ENCODE results near the gene AGL.
A peak's percentile ranks its signal among the peaks of the same experiment; 100 is the strongest.
"Not testable (repeated sequence)": the region's sequence is repeated elsewhere in the genome, so short reads cannot be mapped to it uniquely, and the experiment has no call there.

The AGL gene

DNA sequence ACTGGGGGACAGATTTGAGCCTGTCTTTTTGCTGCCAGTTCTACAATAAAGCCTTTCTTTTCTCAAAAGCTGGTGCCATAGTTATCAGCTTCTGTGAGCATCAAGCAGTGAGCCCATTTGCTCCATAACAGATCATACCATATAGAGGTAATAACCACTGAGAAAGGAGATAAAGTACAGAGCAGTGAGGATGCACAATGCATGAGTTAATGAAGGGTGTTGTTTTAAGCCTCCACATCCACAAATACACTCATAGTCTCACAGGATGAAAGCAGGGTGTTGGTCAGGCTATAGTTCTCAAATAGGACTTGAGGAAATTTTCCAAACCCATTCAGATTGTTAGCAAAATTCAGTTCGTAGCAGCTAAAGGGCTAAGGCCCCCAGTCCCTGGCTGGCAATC is 94.0 kb downstream of the AGL start:
- DNase-seq, result no peak

DNA sequence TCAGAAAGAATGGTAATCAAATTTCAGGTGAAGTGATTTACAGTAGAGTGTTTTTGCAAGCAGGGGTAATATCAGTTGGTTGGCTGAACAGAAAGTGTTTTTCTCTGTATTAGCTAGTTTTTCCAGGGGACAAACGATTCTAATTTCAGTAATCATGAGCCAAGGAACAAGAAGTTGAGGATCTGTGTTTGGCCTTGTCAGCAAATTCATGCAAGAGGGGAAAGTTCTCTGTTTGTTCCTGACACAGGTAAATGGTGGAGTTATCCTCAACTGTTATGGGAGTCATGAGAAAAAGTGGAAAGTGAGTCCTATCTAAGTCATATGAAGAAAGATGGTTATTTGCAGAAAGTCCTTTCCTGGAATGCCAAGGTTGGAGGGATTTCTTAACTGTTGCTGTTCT is 95.0 kb downstream of the AGL start:
- no peak for DNase-seq

DNA sequence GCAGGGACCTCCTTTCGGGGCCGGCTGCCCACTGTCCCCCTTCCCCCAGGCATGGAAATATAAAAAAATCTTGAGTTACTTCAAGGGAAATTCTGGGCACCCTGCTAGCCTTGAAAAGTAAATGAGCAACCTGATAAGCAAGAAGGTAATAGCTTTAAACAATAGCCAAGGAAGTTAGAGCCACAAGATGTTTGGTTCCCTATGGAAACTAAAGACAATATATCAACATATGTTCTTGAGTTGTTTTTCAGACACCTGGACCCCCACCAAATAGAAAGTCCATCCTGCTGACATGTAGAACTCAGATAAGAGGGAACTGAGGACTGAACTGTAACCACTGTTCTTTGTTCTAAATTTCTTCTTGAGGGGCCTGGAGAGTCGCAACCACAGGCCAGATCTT is 100.3 kb downstream of the AGL start:
- no peak for DNase-seq

DNA sequence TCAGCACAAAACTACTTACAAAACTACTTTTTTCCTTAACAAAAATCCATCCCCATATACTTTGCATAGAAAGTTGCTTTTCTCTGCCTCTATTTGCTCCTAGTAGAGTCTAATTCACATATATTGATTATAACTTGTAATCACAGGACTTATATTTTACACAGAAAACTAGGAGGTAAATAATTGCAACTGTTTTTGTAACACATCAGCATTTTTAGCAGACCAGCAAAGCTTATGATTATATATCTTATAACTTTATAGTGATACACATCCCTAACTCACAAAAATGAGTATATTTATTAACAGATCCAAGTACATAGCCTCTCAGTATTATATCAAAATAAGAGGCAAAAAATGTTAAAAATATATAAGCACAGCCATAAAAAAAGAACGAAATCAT is 102.4 kb downstream of the AGL start:
- DNase-seq, result no peak

DNA sequence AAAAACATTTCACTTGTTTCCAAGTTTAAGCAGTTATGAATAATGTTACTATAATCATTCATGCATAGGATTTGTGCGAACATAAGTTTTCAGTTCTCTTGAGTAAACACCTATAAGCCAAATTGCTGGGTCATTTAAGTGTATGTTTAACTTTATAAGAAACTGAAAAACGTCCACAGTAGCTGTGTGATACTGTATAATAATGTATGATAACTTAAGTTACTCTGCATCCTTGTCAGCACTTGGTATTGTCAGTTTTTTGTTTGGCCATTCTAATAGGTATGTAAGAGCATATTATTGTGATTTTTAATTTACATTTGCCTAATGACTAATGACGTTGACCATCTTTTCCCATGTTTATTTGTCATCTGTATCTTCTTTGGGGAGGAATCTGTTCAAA is 105.2 kb downstream of the AGL start:
- DNase-seq, result no peak

DNA sequence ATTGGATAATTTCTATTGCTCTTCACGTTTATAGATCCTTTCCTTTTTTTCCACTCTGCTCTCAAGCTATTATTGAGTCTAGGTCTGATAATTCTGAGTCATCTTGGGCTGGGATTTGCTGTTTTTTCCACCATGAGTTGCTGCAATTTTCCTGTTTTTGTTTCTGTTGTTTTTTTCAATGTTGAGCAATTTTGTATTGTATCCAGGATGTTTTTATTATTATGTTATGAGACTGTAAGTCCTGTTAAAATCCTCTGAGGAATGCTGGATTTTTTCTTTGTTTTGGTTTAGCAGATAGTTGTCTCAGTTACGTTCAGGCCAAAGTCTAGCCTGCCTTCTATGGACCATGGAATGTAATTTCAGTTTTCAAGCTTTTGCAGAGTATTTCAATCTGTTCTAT is 106.6 kb downstream of the AGL start:
- DNase-seq, result no peak

DNA sequence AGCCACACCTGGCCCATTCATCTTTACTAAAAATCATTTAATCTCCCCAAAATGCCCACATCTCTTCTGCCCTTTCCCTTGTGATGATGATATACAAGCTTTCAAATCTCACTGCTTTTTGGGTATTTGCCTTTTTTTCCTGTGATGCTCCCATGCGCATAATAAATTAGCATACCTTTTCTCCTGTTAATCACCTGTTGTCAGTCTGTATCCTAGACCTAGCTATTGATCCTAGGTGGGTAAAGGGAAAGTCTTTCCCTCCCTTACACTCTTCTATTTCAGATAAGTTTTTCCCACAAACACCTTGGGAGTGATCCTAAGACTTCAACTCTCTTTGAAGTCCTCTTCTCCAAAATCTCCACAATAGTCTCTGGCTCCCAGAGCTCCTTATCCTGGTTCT is 107.7 kb downstream of the AGL start:
- DNase-seq, result no peak

DNA sequence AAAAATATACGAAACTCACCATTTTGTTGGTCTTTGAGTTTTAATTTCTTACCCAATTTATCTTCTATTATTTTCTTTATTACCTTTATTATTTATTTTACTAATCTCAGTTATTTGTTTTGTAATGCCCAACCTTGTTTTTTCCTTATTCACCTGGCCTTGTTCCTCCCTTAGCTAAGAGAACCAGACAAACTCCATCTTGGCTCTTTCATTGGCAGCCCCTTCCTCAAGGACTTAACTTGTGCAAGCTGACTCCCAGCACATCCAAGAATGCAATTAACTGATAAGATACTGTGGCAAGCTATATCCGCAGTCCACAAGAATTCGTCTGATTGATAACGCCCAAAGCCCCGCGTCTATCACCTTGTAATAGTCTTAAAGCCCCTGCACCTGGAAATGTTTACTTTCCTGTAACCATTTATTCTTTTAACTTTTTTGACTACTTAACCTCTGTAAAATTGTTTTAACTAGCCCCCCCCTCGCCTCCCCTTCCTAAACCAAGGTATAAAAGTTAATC is 109.1 kb downstream of the AGL start:
- not testable (repeated sequence) for DNase-seq

DNA sequence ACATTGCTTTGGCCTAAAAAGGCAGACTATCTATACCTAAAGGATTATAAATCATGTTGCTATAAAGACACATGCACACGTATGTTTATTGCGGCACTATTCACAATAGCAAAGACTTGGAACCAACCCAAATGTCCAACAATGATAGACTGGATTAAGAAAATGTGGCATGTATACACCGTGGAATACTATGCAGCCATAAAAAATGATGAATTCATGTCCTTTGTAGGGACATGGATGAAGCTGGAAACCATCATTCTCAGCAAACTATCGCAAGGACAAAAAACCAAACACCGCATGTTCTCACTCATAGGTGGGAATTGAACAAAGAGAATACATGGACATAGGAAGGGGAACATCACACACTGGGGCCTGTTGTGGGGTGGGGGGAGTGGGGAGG is 110.1 kb downstream of the AGL start:
- DNase-seq, result not testable (repeated sequence)

DNA sequence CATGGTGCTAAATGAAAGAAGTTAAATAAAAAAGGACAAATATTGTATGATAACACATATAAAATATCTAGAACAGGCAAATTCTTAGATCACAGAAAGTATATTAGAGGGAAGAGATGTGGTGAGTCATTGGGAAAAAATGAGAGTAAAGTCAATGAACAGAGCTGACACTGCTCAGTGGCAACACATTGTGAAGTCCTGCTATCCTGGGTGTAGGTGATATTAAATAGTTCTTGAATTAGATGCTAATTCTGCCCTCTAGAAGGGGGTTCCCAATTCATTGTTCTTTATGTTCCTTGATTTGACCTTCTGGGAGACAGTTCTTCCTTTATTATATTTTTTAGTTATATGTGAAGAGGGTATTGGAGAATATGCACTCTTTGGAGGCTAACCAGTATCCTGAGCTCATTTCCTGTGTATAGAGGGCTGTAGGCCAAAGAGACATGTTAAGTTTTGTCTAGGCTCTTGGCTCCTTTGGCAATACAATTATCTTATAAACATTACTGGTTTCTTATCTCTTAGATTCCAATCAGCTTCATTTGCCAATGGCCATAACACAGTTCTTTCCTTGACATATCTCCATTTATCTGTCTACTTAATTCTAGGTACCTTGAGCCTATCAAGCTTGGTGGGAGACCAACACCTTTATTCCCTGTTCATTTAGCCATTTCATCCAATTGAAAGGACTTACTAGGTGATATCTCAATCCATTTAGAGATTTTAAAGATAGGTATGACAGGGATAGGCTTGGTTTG is 113.1 kb downstream of the AGL start:
- DNase-seq, result no peak

DNA sequence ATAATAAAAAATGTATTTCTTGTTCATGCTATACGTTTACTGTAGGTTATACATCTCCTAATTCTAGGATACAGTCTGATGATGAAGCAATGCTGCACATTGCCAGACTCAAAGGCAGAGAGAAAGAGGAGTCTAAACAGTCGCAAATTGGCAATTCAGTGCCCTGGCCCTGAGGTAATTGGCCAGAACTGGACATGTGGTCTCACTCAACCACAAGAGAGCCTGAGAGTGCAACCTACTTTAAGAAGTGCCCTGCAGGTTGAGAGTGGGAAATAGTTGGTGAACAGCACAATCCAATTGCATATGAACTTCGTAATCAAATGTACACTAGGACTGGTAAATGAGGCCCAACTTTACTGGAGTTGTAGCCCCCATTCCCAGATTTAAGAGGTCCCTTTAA is 114.6 kb downstream of the AGL start:
- DNase-seq, result no peak

DNA sequence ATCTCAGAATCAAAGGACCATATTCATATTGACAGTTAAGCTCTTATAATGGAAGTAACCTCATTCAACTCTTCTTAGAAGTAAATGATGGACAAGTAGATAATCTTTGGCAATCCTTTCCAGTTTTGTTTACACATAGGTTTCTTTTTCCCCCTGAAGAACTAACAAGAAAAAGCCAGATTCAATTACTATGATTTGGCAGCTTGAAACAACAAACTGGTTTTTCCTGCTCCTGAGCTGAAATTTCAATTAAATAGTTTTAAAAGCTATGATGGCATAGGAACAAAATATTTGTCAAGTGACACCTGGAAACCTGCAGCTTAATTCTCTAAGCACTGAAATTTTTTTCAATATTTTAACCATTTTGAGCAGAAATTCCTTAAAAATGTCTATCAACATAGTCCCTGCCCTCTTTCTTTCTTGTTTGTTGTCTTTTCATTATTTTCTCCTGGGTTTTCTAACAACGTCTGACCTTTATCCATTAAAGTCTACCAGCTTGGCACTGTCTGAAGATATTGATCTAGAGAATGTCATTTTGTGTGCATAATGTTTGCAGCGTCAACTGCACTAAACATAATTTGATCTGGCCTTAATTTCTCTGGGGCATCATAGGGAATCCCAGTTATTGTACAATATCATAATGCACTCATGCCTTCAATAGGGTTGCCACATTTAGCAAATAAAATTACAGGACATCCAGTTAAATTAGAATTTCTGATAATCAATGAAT is 115.7 kb downstream of the AGL start:
- DNase-seq, result no peak

DNA sequence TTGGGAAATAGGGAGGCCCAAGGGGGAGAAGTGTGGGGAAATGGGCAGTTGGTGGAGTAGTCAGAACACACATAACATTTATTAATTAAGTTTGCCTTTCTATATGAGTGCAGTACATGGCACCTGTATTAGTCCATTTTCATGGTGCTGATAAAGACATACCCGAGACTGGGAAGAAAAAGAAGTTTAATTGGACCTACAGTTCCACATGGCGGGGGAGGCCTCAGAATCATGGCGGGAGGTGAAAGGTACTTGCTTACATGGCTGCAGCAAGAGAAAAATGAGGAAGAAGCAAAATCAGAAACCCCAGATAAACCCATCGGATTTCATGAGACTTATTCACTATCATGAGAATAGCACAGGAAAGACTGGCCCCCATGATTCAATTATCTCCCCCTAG is 118.1 kb downstream of the AGL start:
- no peak for DNase-seq

DNA sequence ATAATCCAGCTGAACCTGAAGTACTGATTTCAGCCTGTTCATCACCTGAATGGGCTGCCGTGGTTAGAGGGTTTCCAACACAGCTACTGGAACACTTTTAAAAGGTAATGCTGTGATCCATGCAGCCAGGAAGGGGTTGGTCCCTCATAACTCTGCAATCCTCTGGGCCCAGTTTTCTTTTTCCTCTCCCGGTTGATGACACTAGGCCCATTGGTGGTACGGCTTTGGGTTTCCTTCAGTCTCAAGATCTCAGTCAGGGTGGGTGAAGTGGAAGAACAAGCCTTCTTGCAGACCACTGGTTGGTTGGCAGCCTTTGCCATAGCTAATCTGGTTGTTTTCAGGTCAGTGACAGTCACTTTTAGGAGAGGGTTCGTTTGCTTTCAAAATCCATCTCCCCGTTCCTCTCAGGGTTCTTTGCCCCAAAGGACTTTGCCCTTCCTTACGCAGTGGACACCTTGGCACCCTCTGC is 119.1 kb downstream of the AGL start:
- no peak for DNase-seq

DNA sequence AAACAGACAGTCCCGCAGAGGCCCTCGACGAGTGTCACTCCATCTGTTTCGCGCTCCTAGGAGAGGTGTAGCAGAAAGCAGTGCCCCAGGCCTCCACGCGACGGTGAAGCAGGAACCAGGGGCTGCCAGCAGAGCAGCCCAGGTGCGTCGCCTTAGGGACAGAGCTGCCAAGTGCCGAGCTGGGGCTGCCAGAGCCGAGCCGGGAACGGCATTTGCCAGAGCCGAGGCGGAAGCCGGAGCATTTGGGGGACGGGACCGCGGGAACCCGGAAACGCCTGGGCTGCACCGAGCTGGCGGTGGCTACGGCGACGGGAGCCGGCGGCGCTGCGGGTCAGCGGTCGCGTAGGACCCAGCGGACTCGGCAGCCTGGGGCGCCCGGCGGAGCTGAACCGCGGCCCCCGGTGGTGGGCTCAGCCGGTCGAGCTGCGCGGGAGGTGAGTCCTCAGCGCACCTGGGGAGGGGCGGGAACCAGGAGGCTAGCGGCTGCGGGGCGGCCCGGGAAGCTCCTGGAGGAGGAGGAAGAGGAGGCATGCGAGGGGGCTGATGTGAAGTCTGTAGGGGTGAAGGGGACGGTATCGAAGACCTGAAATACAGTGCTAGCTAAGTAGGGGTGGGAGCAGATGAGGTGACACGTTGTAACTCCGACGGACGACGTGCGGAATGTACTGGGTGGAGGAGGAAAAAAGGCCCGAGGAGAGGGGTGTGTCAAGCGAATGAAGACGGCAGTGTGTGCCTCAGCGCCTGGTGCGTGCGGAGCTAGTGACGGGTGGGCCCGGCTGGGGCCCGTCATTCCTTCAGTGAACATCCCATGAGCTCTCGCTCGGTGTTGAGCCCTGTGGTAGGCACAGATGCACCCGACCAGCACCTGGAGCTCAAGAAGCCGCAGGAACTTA is 119.8 kb downstream of the AGL start, which contains the start of gene SLC35A3:
TSS of gene SLC35A3 (plus strand) at position 268 of the 893 bp plus-strand sequence. CDS start 23,559 bp downstream, outside the sequence.
- peak; percentile 81 for DNase-seq

DNA sequence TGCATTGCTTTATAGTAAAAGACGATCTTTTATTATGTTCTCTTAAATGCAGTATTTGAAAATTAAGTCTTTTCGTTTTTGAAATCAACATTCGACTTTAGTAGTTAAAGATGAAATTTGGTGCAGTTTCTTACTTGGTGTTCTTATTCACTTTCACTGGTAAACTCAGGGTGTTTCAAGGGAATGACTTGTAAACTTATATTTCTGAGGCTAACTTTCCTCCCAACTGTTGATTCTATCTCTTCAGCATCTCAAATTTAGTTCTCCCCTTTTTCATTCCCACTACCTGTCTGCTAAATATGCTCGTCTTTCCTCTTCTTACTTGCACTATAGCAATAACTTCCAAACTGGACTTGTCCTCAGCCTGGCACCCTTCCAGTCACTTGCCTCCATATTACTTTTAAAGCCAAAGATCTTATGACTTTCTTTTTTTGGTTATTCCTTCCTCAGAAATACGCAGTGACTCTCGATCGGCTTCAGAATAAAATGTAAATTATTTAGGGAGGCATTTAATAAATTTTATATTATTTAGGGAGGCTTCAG is 120.6 kb downstream of the AGL start:
- no peak for DNase-seq

DNA sequence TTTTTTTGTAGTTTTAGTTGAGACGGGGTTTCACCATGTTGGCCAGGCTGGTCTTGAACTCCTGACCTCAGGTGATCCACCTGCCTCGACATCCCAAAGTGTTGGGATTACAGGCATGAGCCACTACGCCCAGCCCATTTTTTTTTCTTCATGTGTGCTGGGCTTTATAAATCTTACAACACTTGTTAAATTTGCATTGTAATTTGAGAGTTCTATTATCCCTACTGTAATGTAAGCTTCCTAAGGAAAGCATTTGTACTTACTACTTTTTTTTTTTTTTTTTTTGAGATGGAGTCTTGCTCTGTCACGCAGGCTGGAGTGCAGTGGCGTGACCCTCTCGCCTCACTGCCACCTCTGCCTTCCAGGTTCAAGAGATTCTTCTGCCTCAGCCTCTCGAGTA is 121.9 kb downstream of the AGL start:
- DNase-seq, result not testable (repeated sequence)
